ENCODE data around the gene TBC1D5. TPM values are rescaled to one million over a fixed set of nuclear protein-coding genes. Genes with fewer than 3 reads are reported as not detected.

The TBC1D5 gene
- total and polyA plus RNA-seq, 2 experiments from 2014 or later: 31.0 to 69.9 TPM

GRCh38 chr3:17550624-17551023 is 191.8 kb downstream of the TBC1D5 start:
- no peaks in the 10 kb centered on the region for H3K79me2 ChIP-seq (ENCODE audit: insufficient read depth)
- H3K4me2 ChIP-seq (ENCODE audit: unreplicated experiment): no peak overlapping the region
- H3K9me3 ChIP-seq (ENCODE audit: low read depth): no peaks in the 10 kb centered on the region
- no peak overlapping the region for H3K9ac ChIP-seq
- H3K27ac ChIP-seq: no peak overlapping the region
- H2AFZ ChIP-seq: no peak overlapping the region
- no peaks in the 10 kb centered on the region for H3F3A ChIP-seq (ENCODE audit: insufficient read depth)
- no peaks in the 10 kb centered on the region for H3K36me3 ChIP-seq (ENCODE audit: low read depth)
- in situ Hi-C loops (cut with MboI): no loop called here
- H3K9me2 ChIP-seq (ENCODE audit: insufficient read depth): no peaks in the 10 kb centered on the region
- no peaks in the 10 kb centered on the region for H3K4me1 ChIP-seq (ENCODE audit: insufficient read depth)
- DNase-seq: no peak
- H4K20me1 ChIP-seq (ENCODE audit: insufficient read depth): no peaks in the 10 kb centered on the region
- TF ChIP-seq EZH2 (IDR thresholded peaks at IDR 0.05; ENCODE audit: insufficient read depth, poor library complexity, severe bottlenecking) (no peak), EZH2phosphoT487 (IDR thresholded peaks at IDR 0.05; ENCODE audit: insufficient read depth, low read depth) (no peak)
- no peak overlapping the region for H3K4me3 ChIP-seq
- no peaks in the 10 kb centered on the region for H3K27me3 ChIP-seq (replicated peaks; ENCODE audit: insufficient read depth)

GRCh38 chr3:17546500-17547255 is 195.8 kb downstream of the TBC1D5 start:
- H3K9ac ChIP-seq: no peak overlapping the region
- H3K4me1 ChIP-seq (ENCODE audit: insufficient read depth): no peaks in the 10 kb centered on the region
- H3K9me3 ChIP-seq (ENCODE audit: low read depth): no peaks in the 10 kb centered on the region
- no peaks in the 10 kb centered on the region for H3K36me3 ChIP-seq (ENCODE audit: low read depth)
- WGBS, 2 experiments (ENCODE audit: low coverage in 1 of 2, low lambda C conversion rate in 2 of 2, missing lambda C conversion rate in 2 of 2): 92 to 93% methylated on average over 10 of the region's 10 CpGs
- no peak for TF ChIP-seq EZH2 (IDR thresholded peaks at IDR 0.05; ENCODE audit: insufficient read depth, poor library complexity, severe bottlenecking)
- no peak for TF ChIP-seq EZH2phosphoT487 (IDR thresholded peaks at IDR 0.05; ENCODE audit: insufficient read depth, low read depth)
- in situ Hi-C loops (cut with MboI): no loop called here
- H3K9me2 ChIP-seq (ENCODE audit: insufficient read depth): no peaks in the 10 kb centered on the region
- no peaks in the 10 kb centered on the region for H3F3A ChIP-seq (ENCODE audit: insufficient read depth)
- DNase-seq: no peak
- H2AFZ ChIP-seq: no peak overlapping the region
- no peaks in the 10 kb centered on the region for H3K27me3 ChIP-seq (replicated peaks; ENCODE audit: insufficient read depth)
- H3K27ac ChIP-seq: no peak overlapping the region
- no peaks in the 10 kb centered on the region for H4K20me1 ChIP-seq (ENCODE audit: insufficient read depth)
- no peak overlapping the region for H3K4me3 ChIP-seq
- no peak overlapping the region for H3K4me2 ChIP-seq (ENCODE audit: unreplicated experiment)
- no peaks in the 10 kb centered on the region for H3K79me2 ChIP-seq (ENCODE audit: insufficient read depth)

- in situ Hi-C loops (cut with MboI): no loop called here
- Histone ChIP-seq H3K9me3 (ENCODE audit: low read depth) (no peaks in the 10 kb centered on the region), H3K9me2 (ENCODE audit: insufficient read depth) (no peaks in the 10 kb centered on the region), H3K27me3 (replicated peaks; ENCODE audit: insufficient read depth) (no peaks in the 10 kb centered on the region), H3K79me2 (ENCODE audit: insufficient read depth) (no peaks in the 10 kb centered on the region), H4K20me1 (ENCODE audit: insufficient read depth) (no peaks in the 10 kb centered on the region), H3K36me3 (ENCODE audit: low read depth) (no peaks in the 10 kb centered on the region), H3K27ac (no peak overlapping the region), H3K4me2 (ENCODE audit: unreplicated experiment) (no peak overlapping the region), H3K4me1 (ENCODE audit: insufficient read depth) (no peaks in the 10 kb centered on the region), H3F3A (ENCODE audit: insufficient read depth) (no peaks in the 10 kb centered on the region), H3K4me3 (no peak overlapping the region), H3K9ac (no peak overlapping the region), H2AFZ (no peak overlapping the region)
- 94 to 97% methylated on average over 2 of the region's 2 CpGs for WGBS, 2 experiments (ENCODE audit: low coverage in 1 of 2, low lambda C conversion rate in 2 of 2, missing lambda C conversion rate in 2 of 2)
- TF ChIP-seq EZH2phosphoT487 (IDR thresholded peaks at IDR 0.05; ENCODE audit: insufficient read depth, low read depth) (no peak), EZH2 (IDR thresholded peaks at IDR 0.05; ENCODE audit: insufficient read depth, poor library complexity, severe bottlenecking) (no peak)
- DNase-seq: peak; percentile 48
Observed at GRCh38 chr3:17544632-17545031, 197.8 kb downstream of the TBC1D5 start.

- no peaks in the 10 kb centered on the region for H3K79me2 ChIP-seq (ENCODE audit: insufficient read depth)
- H3K9me2 ChIP-seq (ENCODE audit: insufficient read depth): no peaks in the 10 kb centered on the region
- H3K9me3 ChIP-seq (ENCODE audit: low read depth): no peaks in the 10 kb centered on the region
- H3K4me1 ChIP-seq (ENCODE audit: insufficient read depth): no peaks in the 10 kb centered on the region
- TF ChIP-seq EZH2 (IDR thresholded peaks at IDR 0.05; ENCODE audit: insufficient read depth, poor library complexity, severe bottlenecking) (no peak), EZH2phosphoT487 (IDR thresholded peaks at IDR 0.05; ENCODE audit: insufficient read depth, low read depth) (no peak)
- WGBS, 2 experiments (ENCODE audit: low coverage in 1 of 2, low lambda C conversion rate in 2 of 2, missing lambda C conversion rate in 2 of 2): 94% methylated on average over 1 of the region's 1 CpG
- no peaks in the 10 kb centered on the region for H3K27me3 ChIP-seq (replicated peaks; ENCODE audit: insufficient read depth)
- no peak overlapping the region for H3K4me3 ChIP-seq
- no peak for DNase-seq
- H3K36me3 ChIP-seq (ENCODE audit: low read depth): no peaks in the 10 kb centered on the region
- H3K27ac ChIP-seq: no peak overlapping the region
- H3K9ac ChIP-seq: no peak overlapping the region
- no peaks in the 10 kb centered on the region for H3F3A ChIP-seq (ENCODE audit: insufficient read depth)
- no peak overlapping the region for H3K4me2 ChIP-seq (ENCODE audit: unreplicated experiment)
- no peaks in the 10 kb centered on the region for H4K20me1 ChIP-seq (ENCODE audit: insufficient read depth)
- H2AFZ ChIP-seq: no peak overlapping the region
- in situ Hi-C loops (cut with MboI): no loop called here
Observed at GRCh38 chr3:17542591-17542990, 199.8 kb downstream of the TBC1D5 start.

Measured in GM23248 (cell line).